ENCODE measurements around the gene MSH2. TPM values are rescaled to one million over a fixed set of nuclear protein-coding genes. Genes with fewer than 3 reads are reported as not detected.

MSH2 gene
- total and polyA plus RNA-seq, 2 of the 13 experiments (the other 11 are each of a cell fraction or from before 2014, with no cell fraction given) = 19.9 to 76.3 TPM

GRCh38 chr2:47493317-47494035 lies 90.5 kb downstream of the MSH2 start:
- POLR2A ChIA-PET = no interaction called here

More at GRCh38 chr2:47493317-47494035, 90.5 kb downstream of the MSH2 start:
- FAIRE-seq = no peak
- no peak for ATAC-seq
- Histone ChIP-seq H2AFZ (ENCODE audit: low read length) (no peak overlapping the region), H3K4me2 (ENCODE audit: low read depth, low read length) (no peak overlapping the region), H3K27ac (ENCODE audit: extremely low read length, insufficient read depth, low read length) (no peak overlapping the region), H3K9me3 (ENCODE audit: low read length) (no peaks in the 10 kb centered on the region), H3K9ac (ENCODE audit: insufficient read depth, low read depth, low read length) (no peak overlapping the region), H3K4me3 (replicated peaks in 1 of 3; ENCODE audit: insufficient read depth in 1 of 3, low read depth in 2 of 3, low read length in 3 of 3) (no peak overlapping the region), H3K36me3 (replicated peaks in 1 of 2; ENCODE audit: control insufficient read depth in 1 of 2, insufficient read depth in 2 of 2, low read length in 2 of 2) (no peaks in the 10 kb centered on the region), H4K20me1 (ENCODE audit: insufficient read depth, low read length) (no peaks in the 10 kb centered on the region), H3K4me1 (ENCODE audit: insufficient read depth, low read length) (no peaks in the 10 kb centered on the region), H3K79me2 (ENCODE audit: insufficient read depth, low read length) (no peaks in the 10 kb centered on the region), H3K27me3 (ENCODE audit: control insufficient read depth in 1 of 2, insufficient read depth in 2 of 2, low read length in 2 of 2) (no peaks in the 10 kb centered on the region)
- intact Hi-C loops (cut with micrococcal nuclease; ENCODE audit: unreplicated experiment) (no loop called here), in situ Hi-C loops (cut with HindIII; ENCODE audit: extremely low pct_ligation_motif_present, low pct_unique_long_range_greater_than_20kb) (no loop called here)
- CTCF ChIA-PET (ENCODE audit: low intra/inter-chr PET ratio, low total read pairs) = no interaction called here
- TF ChIP-seq ZNF17 (CRISPR knock-in tag; IDR thresholded peaks at IDR 0.05) (no peak), ZNF773 (CRISPR knock-in tag; IDR thresholded peaks at IDR 0.05; ENCODE audit: borderline replicate concordance) (no peak), ZC3H13 (CRISPR knock-in tag; IDR thresholded peaks at IDR 0.05) (no peak), PHB2 (IDR thresholded peaks at IDR 0.05; ENCODE audit: partially characterized antibody) (no peak), MYPOP (CRISPR knock-in tag; IDR thresholded peaks at IDR 0.05) (no peak), ZNF720 (CRISPR knock-in tag; IDR thresholded peaks at IDR 0.05) (no peak), ZNF816 (CRISPR knock-in tag; IDR thresholded peaks at IDR 0.05; ENCODE audit: borderline replicate concordance) (no peak)
- 69% methylated on average over 12 of the region's 12 CpGs for WGBS (ENCODE audit: low lambda C conversion rate)
- no TSS peak for BruUV-seq (replicated peaks)
- DNase-seq (ENCODE audit: low spot score) = no peak
